HepG2 (cell line): ENCODE measurements around the gene BPIFB2. TPM values are rescaled to one million over a fixed set of nuclear protein-coding genes. Genes with fewer than 3 reads are reported as not detected.

ENCODE experiments used
- ATF7-NPFF ChIP-seq: sonication (generic); formaldehyde crosslinking; IDR thresholded peaks from 2 replicates; pipeline ENCODE4 v1.8.1; 2023; ENCODE audit warnings: mild to moderate bottlenecking, low read depth, missing genetic modification reagents, moderate library complexity
- CEBPG ChIP-seq: IDR thresholded peaks from 2 replicates; pipeline ENCODE4 v1.6.1; 2016
- DMAP1 ChIP-seq: IDR thresholded peaks from 2 replicates; pipeline ENCODE4 v1.6.1; 2016
- FOXJ3 ChIP-seq: sonication (generic); formaldehyde crosslinking; IDR thresholded peaks from 2 replicates; pipeline ENCODE4 v1.4.0; 2020; ENCODE audit warnings: missing genetic modification reagents, mild to moderate bottlenecking, borderline replicate concordance
- IRX3 ChIP-seq: sonication (generic); formaldehyde crosslinking; IDR thresholded peaks from 2 replicates; pipeline ENCODE4 v1.8.1; 2023; ENCODE audit warnings: mild to moderate bottlenecking, low read depth, missing genetic modification reagents, borderline replicate concordance
- MIXL1 ChIP-seq: IDR thresholded peaks from 2 replicates; pipeline ENCODE4 v1.6.1; 2016
- NPAS2 ChIP-seq: sonication (generic); formaldehyde crosslinking; IDR thresholded peaks from 2 replicates; pipeline ENCODE4 v1.8.0; 2022; ENCODE audit warnings: mild to moderate bottlenecking, missing genetic modification reagents, borderline replicate concordance
- POGK ChIP-seq: sonication (generic); formaldehyde crosslinking; conservative IDR thresholded peaks from 2 replicates; pipeline ENCODE4 v1.8.0; 2022; ENCODE audit warnings: mild to moderate bottlenecking, moderate library complexity, missing genetic modification reagents
- REPIN1 ChIP-seq: sonication (generic); formaldehyde crosslinking; IDR thresholded peaks from 2 replicates; pipeline ENCODE4 v1.8.0; 2022; ENCODE audit warnings: missing genetic modification reagents, low read depth, mild to moderate bottlenecking, borderline replicate concordance
- RFX5 ChIP-seq: IDR thresholded peaks from 2 replicates; pipeline ENCODE4 v1.6.1; 2011; ENCODE audit warnings: low read depth, low read length, improper control_type of control experiment
- RNF2 ChIP-seq: fragments of 450-650 bp; conservative IDR thresholded peaks from 2 replicates; pipeline ENCODE4 v1.6.1; 2016; ENCODE audit warnings: low read depth
- SALL2 ChIP-seq: sonication (generic); formaldehyde crosslinking; IDR thresholded peaks from 2 replicates; pipeline ENCODE4 v1.8.1; 2023; ENCODE audit warnings: mild to moderate bottlenecking, missing genetic modification reagents, inconsistent platforms
- SMARCC2 ChIP-seq: fragments of 450-650 bp; IDR thresholded peaks from 2 replicates; pipeline ENCODE4 v1.6.1; 2017; ENCODE audit warnings: antibody characterized with exemption, mild to moderate bottlenecking
- SOX6 ChIP-seq, 2 experiments: fragments of 450-650 bp in 1 of 2; sonication (generic) in 1 of 2; formaldehyde crosslinking in 1 of 2; IDR thresholded peaks; 2 replicates each; pipeline versions ENCODE4 v1.4.0 to v1.6.1; 2017 to 2020; ENCODE audit warnings: antibody characterized with exemption in 1 of 2, mild to moderate bottlenecking in 1 of 2, missing genetic modification reagents in 1 of 2
- SRF ChIP-seq: IDR thresholded peaks from 2 replicates; pipeline ENCODE4 v1.6.1; 2011; ENCODE audit warnings: mild to moderate bottlenecking, low read depth, low read length, moderate library complexity
- ZNF331 ChIP-seq: sonication (generic); formaldehyde crosslinking; IDR thresholded peaks from 2 replicates; pipeline ENCODE4 v1.4.0; 2020; ENCODE audit warnings: missing genetic modification reagents
- ZNF362 ChIP-seq: sonication (generic); formaldehyde crosslinking; IDR thresholded peaks from 2 replicates; pipeline ENCODE4 v1.4.0; 2020; ENCODE audit warnings: missing genetic modification reagents, mild to moderate bottlenecking, borderline replicate concordance
- ZNF530 ChIP-seq: sonication (generic); formaldehyde crosslinking; IDR thresholded peaks from 2 replicates; pipeline ENCODE4 v1.5.0; 2020; ENCODE audit warnings: low read depth, mild to moderate bottlenecking, missing genetic modification reagents
- ZSCAN12 ChIP-seq: sonication (generic); formaldehyde crosslinking; IDR thresholded peaks from 2 replicates; pipeline ENCODE4 v1.9.0; 2021; ENCODE audit warnings: mild to moderate bottlenecking, missing genetic modification reagents
- polyA plus RNA-seq, 8 experiments: library from polyadenylated mRNA; depleted of rRNA in 3 of 8; stranded (reverse) in 7 of 8; unstranded in 1 of 8; fragments of >200 nt; fragmentation: Illumina TruSeq in 4 of 8; extraction: Trizol in 4 of 8; gene quantifications; 2 replicates each; pipeline versions ENCODE4 v1.2.1 to v1.2.3, GENCODE V29; 2011 to 2016; ENCODE audit warnings: low read depth in 4 of 8, missing spikeins in 1 of 8, mixed read lengths in 1 of 8; ENCODE audit not compliant: insufficient read depth in 1 of 8
- total RNA-seq, 5 experiments: library from RNA; depleted of rRNA; stranded (reverse); fragments of >200 nt; fragmentation: Illumina TruSeq; extraction: Trizol; gene quantifications; 2 replicates each; pipeline ENCODE4 v1.2.3, GENCODE V29; 2016; ENCODE audit warnings: low read depth in 1 of 5
- TF ChIP-seq, protein P1 (sequence below): IDR thresholded peaks from 2 replicates; pipeline ENCODE4 v1.6.1; 2016; ENCODE audit warnings: missing compliant biosample characterization, missing genetic modification reagents, borderline replicate concordance
- TF ChIP-seq, protein P2 (sequence below): IDR thresholded peaks from 2 replicates; pipeline ENCODE4 v1.6.1; 2018; ENCODE audit warnings: missing genetic modification reagents
- TF ChIP-seq, protein P3 (sequence below): IDR thresholded peaks from 2 replicates; pipeline ENCODE4 v1.6.1; 2016; ENCODE audit warnings: low read depth
- TF ChIP-seq, protein P4 (sequence below): sonication (generic); formaldehyde crosslinking; IDR thresholded peaks from 2 replicates; pipeline ENCODE4 v1.5.1; 2020; ENCODE audit warnings: missing genetic modification reagents, mild to moderate bottlenecking, borderline replicate concordance

Gene BPIFB2
- total and polyA plus RNA-seq, 2 of the 13 experiments (the other 11 are each of a cell fraction or from before 2014, with no cell fraction given): 54.5 to 902 TPM

DNA sequence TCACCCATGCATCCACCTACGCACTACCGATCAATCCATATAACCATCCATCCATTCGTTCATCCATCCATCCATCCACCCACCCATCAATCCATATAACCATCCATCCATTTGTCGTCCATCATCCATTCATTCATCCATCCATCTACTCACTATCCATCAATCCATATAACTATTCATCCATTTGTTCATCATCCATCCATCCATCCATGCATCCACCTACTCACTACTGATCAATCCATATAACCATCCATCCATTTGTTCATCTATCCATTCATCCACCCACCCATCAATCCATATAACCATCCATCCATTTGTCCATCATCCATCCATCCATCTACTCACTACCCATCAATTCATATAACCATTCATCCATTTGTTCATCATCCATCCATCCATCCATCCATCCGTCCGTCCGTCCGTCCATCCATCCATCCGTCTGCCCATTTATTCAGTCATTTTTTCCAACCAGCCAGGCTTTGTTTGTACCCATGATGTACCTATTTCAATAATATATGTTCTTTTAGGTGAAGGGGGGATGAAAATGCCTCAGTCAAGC is 17.9 kb downstream of the BPIFB2 start (continued):
- TF ChIP-seq POGK (CRISPR knock-in tag): no peak
- TF ChIP-seq DMAP1 (CRISPR knock-in tag): no peak
- no peak for TF ChIP-seq CEBPG
- TF ChIP-seq, protein P1, sequence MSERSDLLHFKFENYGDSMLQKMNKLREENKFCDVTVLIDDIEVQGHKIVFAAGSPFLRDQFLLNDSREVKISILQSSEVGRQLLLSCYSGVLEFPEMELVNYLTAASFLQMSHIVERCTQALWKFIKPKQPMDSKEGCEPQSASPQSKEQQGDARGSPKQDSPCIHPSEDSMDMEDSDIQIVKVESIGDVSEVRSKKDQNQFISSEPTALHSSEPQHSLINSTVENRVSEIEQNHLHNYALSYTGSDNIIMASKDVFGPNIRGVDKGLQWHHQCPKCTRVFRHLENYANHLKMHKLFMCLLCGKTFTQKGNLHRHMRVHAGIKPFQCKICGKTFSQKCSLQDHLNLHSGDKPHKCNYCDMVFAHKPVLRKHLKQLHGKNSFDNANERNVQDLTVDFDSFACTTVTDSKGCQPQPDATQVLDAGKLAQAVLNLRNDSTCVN (CRISPR knock-in tag): no peak
- TF ChIP-seq, protein P2, sequence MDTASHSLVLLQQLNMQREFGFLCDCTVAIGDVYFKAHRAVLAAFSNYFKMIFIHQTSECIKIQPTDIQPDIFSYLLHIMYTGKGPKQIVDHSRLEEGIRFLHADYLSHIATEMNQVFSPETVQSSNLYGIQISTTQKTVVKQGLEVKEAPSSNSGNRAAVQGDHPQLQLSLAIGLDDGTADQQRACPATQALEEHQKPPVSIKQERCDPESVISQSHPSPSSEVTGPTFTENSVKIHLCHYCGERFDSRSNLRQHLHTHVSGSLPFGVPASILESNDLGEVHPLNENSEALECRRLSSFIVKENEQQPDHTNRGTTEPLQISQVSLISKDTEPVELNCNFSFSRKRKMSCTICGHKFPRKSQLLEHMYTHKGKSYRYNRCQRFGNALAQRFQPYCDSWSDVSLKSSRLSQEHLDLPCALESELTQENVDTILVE (CRISPR knock-in tag): no peak
- TF ChIP-seq ATF7-NPFF: no peak
- TF ChIP-seq ZSCAN12 (CRISPR knock-in tag): no peak
- no peak for TF ChIP-seq REPIN1 (CRISPR knock-in tag)
- no peak for TF ChIP-seq SRF
- no peak for TF ChIP-seq ZNF530 (CRISPR knock-in tag)
- TF ChIP-seq MIXL1 (CRISPR knock-in tag): no peak
- TF ChIP-seq SALL2 (CRISPR knock-in tag): no peak
- no peak for TF ChIP-seq SOX6 (IDR thresholded peaks at IDR 0.05)
- no peak for TF ChIP-seq SOX6 (CRISPR knock-in tag; IDR thresholded peaks at IDR 0.05)
- no peak for TF ChIP-seq RNF2
- TF ChIP-seq ZNF362 (CRISPR knock-in tag): no peak
- TF ChIP-seq RFX5: no peak
- no peak for TF ChIP-seq NPAS2 (CRISPR knock-in tag)
- no peak for TF ChIP-seq IRX3 (CRISPR knock-in tag)
- TF ChIP-seq, protein P3, sequence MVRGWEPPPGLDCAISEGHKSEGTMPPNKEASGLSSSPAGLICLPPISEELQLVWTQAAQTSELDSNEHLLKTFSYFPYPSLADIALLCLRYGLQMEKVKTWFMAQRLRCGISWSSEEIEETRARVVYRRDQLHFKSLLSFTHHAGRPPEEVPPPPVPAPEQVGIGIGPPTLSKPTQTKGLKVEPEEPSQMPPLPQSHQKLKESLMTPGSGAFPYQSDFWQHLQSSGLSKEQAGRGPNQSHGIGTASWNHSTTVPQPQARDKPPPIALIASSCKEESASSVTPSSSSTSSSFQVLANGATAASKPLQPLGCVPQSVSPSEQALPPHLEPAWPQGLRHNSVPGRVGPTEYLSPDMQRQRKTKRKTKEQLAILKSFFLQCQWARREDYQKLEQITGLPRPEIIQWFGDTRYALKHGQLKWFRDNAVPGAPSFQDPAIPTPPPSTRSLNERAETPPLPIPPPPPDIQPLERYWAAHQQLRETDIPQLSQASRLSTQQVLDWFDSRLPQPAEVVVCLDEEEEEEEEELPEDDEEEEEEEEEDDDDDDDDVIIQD: no peak
- TF ChIP-seq FOXJ3 (CRISPR knock-in tag): no peak
- TF ChIP-seq, protein P4, sequence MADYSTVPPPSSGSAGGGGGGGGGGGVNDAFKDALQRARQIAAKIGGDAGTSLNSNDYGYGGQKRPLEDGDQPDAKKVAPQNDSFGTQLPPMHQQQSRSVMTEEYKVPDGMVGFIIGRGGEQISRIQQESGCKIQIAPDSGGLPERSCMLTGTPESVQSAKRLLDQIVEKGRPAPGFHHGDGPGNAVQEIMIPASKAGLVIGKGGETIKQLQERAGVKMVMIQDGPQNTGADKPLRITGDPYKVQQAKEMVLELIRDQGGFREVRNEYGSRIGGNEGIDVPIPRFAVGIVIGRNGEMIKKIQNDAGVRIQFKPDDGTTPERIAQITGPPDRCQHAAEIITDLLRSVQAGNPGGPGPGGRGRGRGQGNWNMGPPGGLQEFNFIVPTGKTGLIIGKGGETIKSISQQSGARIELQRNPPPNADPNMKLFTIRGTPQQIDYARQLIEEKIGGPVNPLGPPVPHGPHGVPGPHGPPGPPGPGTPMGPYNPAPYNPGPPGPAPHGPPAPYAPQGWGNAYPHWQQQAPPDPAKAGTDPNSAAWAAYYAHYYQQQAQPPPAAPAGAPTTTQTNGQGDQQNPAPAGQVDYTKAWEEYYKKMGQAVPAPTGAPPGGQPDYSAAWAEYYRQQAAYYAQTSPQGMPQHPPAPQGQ (CRISPR knock-in tag): 0 out of 2 replicates have a peak, but pooled peaks have one; percentile 23
- no peak for TF ChIP-seq ZNF331
- no peak for TF ChIP-seq SMARCC2
